Measurements from ENCODE around the gene SLK.

Gene SLK

GRCh38 chr10:104076743-104077160 is 109.8 kb downstream of the SLK start:
- no peaks in the 10 kb centered on the region for H3K79me2 ChIP-seq (ENCODE audit: insufficient read depth, low read length)
- no peaks in the 10 kb centered on the region for H3K9me3 ChIP-seq (ENCODE audit: insufficient read depth, low read depth, low read length)
- no peaks in the 10 kb centered on the region for H3K4me1 ChIP-seq (ENCODE audit: insufficient read depth, low read length, poor library complexity, severe bottlenecking)
- no peak overlapping the region for H2AFZ ChIP-seq (ENCODE audit: low read length)
- TF ChIP-seq EZH2phosphoT487 (IDR thresholded peaks at IDR 0.05; ENCODE audit: borderline replicate concordance) (no peak), CTCF (conservative IDR thresholded peaks at IDR 0.05; ENCODE audit: low read length) (no peak)
- no peak overlapping the region for H3K4me2 ChIP-seq (ENCODE audit: low read depth, low read length, poor library complexity, severe bottlenecking)
- H3K36me3 ChIP-seq (ENCODE audit: insufficient read depth, low read length): no peaks in the 10 kb centered on the region
- H3K9ac ChIP-seq (ENCODE audit: low read depth, low read length, poor library complexity, severe bottlenecking): no peak overlapping the region
- no peaks in the 10 kb centered on the region for H4K20me1 ChIP-seq (ENCODE audit: insufficient read depth, low read length, poor library complexity, severe bottlenecking)
- H3F3A ChIP-seq (ENCODE audit: low read depth): no peaks in the 10 kb centered on the region
- no peaks in the 10 kb centered on the region for H3K27me3 ChIP-seq (ENCODE audit: insufficient read depth, low read length, poor library complexity, severe bottlenecking)
- H3K4me3 ChIP-seq (ENCODE audit: low read length, poor library complexity, severe bottlenecking): no peak overlapping the region
- H3K9me2 ChIP-seq (replicated peaks; ENCODE audit: low read depth, low read length): no peaks in the 10 kb centered on the region

GRCh38 chr10:104077247-104077646 is 110.3 kb downstream of the SLK start:
- H3K9me3 ChIP-seq (ENCODE audit: insufficient read depth, low read depth, low read length): no peaks in the 10 kb centered on the region
- H4K20me1 ChIP-seq (ENCODE audit: insufficient read depth, low read length, poor library complexity, severe bottlenecking): no peaks in the 10 kb centered on the region
- TF ChIP-seq EZH2phosphoT487 (IDR thresholded peaks at IDR 0.05; ENCODE audit: borderline replicate concordance) (no peak), CTCF (conservative IDR thresholded peaks at IDR 0.05; ENCODE audit: low read length) (no peak)
- no peak overlapping the region for H3K4me2 ChIP-seq (ENCODE audit: low read depth, low read length, poor library complexity, severe bottlenecking)
- no peak overlapping the region for H3K9ac ChIP-seq (ENCODE audit: low read depth, low read length, poor library complexity, severe bottlenecking)
- no peaks in the 10 kb centered on the region for H3K79me2 ChIP-seq (ENCODE audit: insufficient read depth, low read length)
- H3K4me1 ChIP-seq (ENCODE audit: insufficient read depth, low read length, poor library complexity, severe bottlenecking): no peaks in the 10 kb centered on the region
- no peaks in the 10 kb centered on the region for H3F3A ChIP-seq (ENCODE audit: low read depth)
- no peaks in the 10 kb centered on the region for H3K36me3 ChIP-seq (ENCODE audit: insufficient read depth, low read length)
- H3K9me2 ChIP-seq (replicated peaks; ENCODE audit: low read depth, low read length): no peaks in the 10 kb centered on the region
- no peak overlapping the region for H2AFZ ChIP-seq (ENCODE audit: low read length)
- H3K4me3 ChIP-seq (ENCODE audit: low read length, poor library complexity, severe bottlenecking): no peak overlapping the region
- no peaks in the 10 kb centered on the region for H3K27me3 ChIP-seq (ENCODE audit: insufficient read depth, low read length, poor library complexity, severe bottlenecking)

- Histone ChIP-seq H3K27me3 (ENCODE audit: insufficient read depth, low read length, poor library complexity, severe bottlenecking) (no peaks in the 10 kb centered on the region), H3K9ac (ENCODE audit: low read depth, low read length, poor library complexity, severe bottlenecking) (no peak overlapping the region), H3K4me1 (ENCODE audit: insufficient read depth, low read length, poor library complexity, severe bottlenecking) (no peaks in the 10 kb centered on the region), H3K4me2 (ENCODE audit: low read depth, low read length, poor library complexity, severe bottlenecking) (no peak overlapping the region), H2AFZ (ENCODE audit: low read length) (no peak overlapping the region), H4K20me1 (ENCODE audit: insufficient read depth, low read length, poor library complexity, severe bottlenecking) (no peaks in the 10 kb centered on the region), H3K9me2 (replicated peaks; ENCODE audit: low read depth, low read length) (no peaks in the 10 kb centered on the region), H3K79me2 (ENCODE audit: insufficient read depth, low read length) (no peaks in the 10 kb centered on the region), H3K4me3 (ENCODE audit: low read length, poor library complexity, severe bottlenecking) (no peak overlapping the region), H3K9me3 (ENCODE audit: insufficient read depth, low read depth, low read length) (no peaks in the 10 kb centered on the region), H3F3A (ENCODE audit: low read depth) (no peaks in the 10 kb centered on the region), H3K36me3 (ENCODE audit: insufficient read depth, low read length) (no peaks in the 10 kb centered on the region)
- TF ChIP-seq CTCF (conservative IDR thresholded peaks at IDR 0.05; ENCODE audit: low read length) (no peak), EZH2phosphoT487 (IDR thresholded peaks at IDR 0.05; ENCODE audit: borderline replicate concordance) (no peak)
Observed at GRCh38 chr10:104077663-104078151, 110.8 kb downstream of the SLK start.
